GM06990 (cell line): ENCODE data around the gene SPANXN5.
"Not testable (repeated sequence)": the region's sequence is repeated elsewhere in the genome, so short reads cannot be mapped to it uniquely, and the experiment has no call there.

ENCODE experiments used
- DNase-seq: peaks from one replicate; pipeline ENCODE4 v3.0.0-alpha.2; 2011; ENCODE audit not compliant: insufficient read length; ENCODE audit errors: extremely low read depth
- H3K27me3 ChIP-seq: replicated peaks from 2 replicates; pipeline ENCODE4 v1.6.0; 2011; ENCODE audit warnings: low read length; ENCODE audit not compliant: control insufficient read depth, insufficient read depth
- H3K36me3 ChIP-seq: 2 replicates; pipeline ENCODE4 v1.5.1; 2011; ENCODE audit warnings: low read length; ENCODE audit not compliant: control insufficient read depth, insufficient read depth
- H3K4me3 ChIP-seq: replicated peaks from 2 replicates; pipeline ENCODE4 v1.5.1; 2011; ENCODE audit warnings: low read depth, mild to moderate bottlenecking, control low read depth, low read length
- CTCF ChIP-seq: IDR thresholded peaks from 2 replicates; pipeline ENCODE4 v1.5.1; 2011; ENCODE audit warnings: low read length, control low read depth, mild to moderate bottlenecking, inconsistent platforms; ENCODE audit not compliant: insufficient read depth, poor library complexity, severe bottlenecking

SPANXN5 gene

GRCh38 chrX:52797327-52797726, at the start of gene SPANXN5:
SPANXN5 (minus strand) TSS chrX:52797427; CDS start chrX:52797348, 79 bp downstream.
- not testable (repeated sequence) for H3K4me3 ChIP-seq, DNase-seq, H3K27me3 ChIP-seq, H3K36me3 ChIP-seq

GRCh38 chrX:52843619-52844018, 46.4 kb upstream of the SPANXN5 start:
- H3K4me3 ChIP-seq, H3K27me3 ChIP-seq, H3K36me3 ChIP-seq, DNase-seq: not testable (repeated sequence)

GRCh38 chrX:52839137-52839536, 41.9 kb upstream of the SPANXN5 start:
- H3K27me3 ChIP-seq: no peaks in the 10 kb centered on the region
- H3K4me3 ChIP-seq: no peak overlapping the region
- no peak for TF ChIP-seq CTCF
- H3K36me3 ChIP-seq: no peaks in the 10 kb centered on the region
- DNase-seq: no peak

- no peak for DNase-seq
- no peak for TF ChIP-seq CTCF
- Histone ChIP-seq H3K4me3 (no peak overlapping the region), H3K36me3 (no peaks in the 10 kb centered on the region), H3K27me3 (no peaks in the 10 kb centered on the region)
Observed at GRCh38 chrX:52830551-52830950, 33.3 kb upstream of the SPANXN5 start.

- H3K27me3 ChIP-seq: no peaks in the 10 kb centered on the region
- no peak overlapping the region for H3K4me3 ChIP-seq
- TF ChIP-seq CTCF: no peak
- no peaks in the 10 kb centered on the region for H3K36me3 ChIP-seq
- DNase-seq: no peak
Observed at GRCh38 chrX:52824608-52825007, 27.4 kb upstream of the SPANXN5 start.

GRCh38 chrX:52821079-52821760, 24.0 kb upstream of the SPANXN5 start:
- no peak overlapping the region for H3K4me3 ChIP-seq
- TF ChIP-seq CTCF: no peak
- no peak for DNase-seq
- H3K27me3 ChIP-seq: no peaks in the 10 kb centered on the region
- H3K36me3 ChIP-seq: no peaks in the 10 kb centered on the region

GRCh38 chrX:52819788-52820187, 22.6 kb upstream of the SPANXN5 start:
- H3K27me3 ChIP-seq: no peaks in the 10 kb centered on the region
- no peak for DNase-seq

More at GRCh38 chrX:52819788-52820187, 22.6 kb upstream of the SPANXN5 start:
- no peak for TF ChIP-seq CTCF
- Histone ChIP-seq H3K4me3 (no peak overlapping the region), H3K36me3 (no peaks in the 10 kb centered on the region)
